Epithelial cell of proximal tubule (primary cell): Measurements from ENCODE around the gene PRR36. TPM values are rescaled to one million over a fixed set of nuclear protein-coding genes. Genes with fewer than 3 reads are reported as not detected.
"Not testable (repeated sequence)": the region's sequence is repeated elsewhere in the genome, so short reads cannot be mapped to it uniquely, and the experiment has no call there.

Experiments used
- DNase-seq: peaks from one replicate; pipeline ENCODE4 v3.0.0-alpha.2; 2011; ENCODE audit warnings: low read depth
- H3K4me3 ChIP-seq: 2 replicates; pipeline ENCODE4 v1.5.1; 2011; ENCODE audit warnings: low read depth, mild to moderate bottlenecking, low read length
- CTCF ChIP-seq: conservative IDR thresholded peaks from 2 replicates; pipeline ENCODE4 v1.5.1; 2012; ENCODE audit warnings: low read depth, mild to moderate bottlenecking, low read length
- total RNA-seq: library from RNA; depleted of rRNA; stranded (reverse); fragments of >200 nt; gene quantifications from 2 replicates; pipeline ENCODE4 v1.2.3, GENCODE V29; 2015

The PRR36 gene
- total RNA-seq, 1 donor from 2014 or later = 0.81 TPM

- H3K4me3 ChIP-seq = no peak overlapping the region
- TF ChIP-seq CTCF = no peak
- DNase-seq = no peak
These were observed 13.2 kb downstream of the PRR36 start for GRCh38 chr19:7860714-7861618.

GRCh38 chr19:7859831-7860713 is 14.1 kb downstream of the PRR36 start:
- no peak overlapping the region for H3K4me3 ChIP-seq
- TF ChIP-seq CTCF = no peak

GRCh38 chr19:7859087-7859486 is 15.1 kb downstream of the PRR36 start:
- H3K4me3 ChIP-seq, DNase-seq: not testable (repeated sequence)

More at GRCh38 chr19:7859831-7860713, 14.1 kb downstream of the PRR36 start:
- no peak for DNase-seq

- H3K4me3 ChIP-seq = no peak overlapping the region
- DNase-seq = no peak
- TF ChIP-seq CTCF = no peak
These were observed 15.9 kb downstream of the PRR36 start for GRCh38 chr19:7858109-7858770.

GRCh38 chr19:7857727-7858108 is 16.5 kb downstream of the PRR36 start:
- H3K4me3 ChIP-seq = no peak overlapping the region
- no peak for DNase-seq
- no peak for TF ChIP-seq CTCF

- TF ChIP-seq CTCF = no peak
- DNase-seq = no peak
- no peak overlapping the region for H3K4me3 ChIP-seq
These were observed 17.2 kb downstream of the PRR36 start for GRCh38 chr19:7856679-7857663.
